Natural killer cell treated with Interleukin-12 subunit alpha and Interleukin-12 subunit beta and Interleukin-15 and Interleukin-18, amount 100 ng/mL, for 72 hours (primary cell): ENCODE data around the gene MAP4K2. TPM values are rescaled to one million over a fixed set of nuclear protein-coding genes. Genes with fewer than 3 reads are reported as not detected.
A peak's percentile ranks its signal among the peaks of the same experiment; 100 is the strongest.

Experiments used
- ATAC-seq, 2 donors: fragments of 150-1000 bp; cut with Tn5 transposase in 1 of 2; sonication (Bioruptor Pico), chemical (Tn5 transposase) in 1 of 2; 2 replicates each; pipeline ENCODE4 v1.10.0; 2021
- DNase-seq: peaks from one replicate; pipeline ENCODE4 v3.0.0; 2022; ENCODE audit warnings: low spot score
- H3K27ac Mint-ChIP-seq, 2 donors: 1 replicate in 1 of 2; 2 replicates in 1 of 2; pipeline ENCODE4 v1.8.0; 2022; ENCODE audit warnings: mixed read lengths in 2 of 2, mild to moderate bottlenecking in 1 of 2, moderate library complexity in 1 of 2
- H3K27me3 Mint-ChIP-seq, 2 donors: 1 replicate in 1 of 2; 2 replicates in 1 of 2; pipeline ENCODE4 v1.8.0; 2022; ENCODE audit warnings: mixed read lengths in 2 of 2
- H3K36me3 Mint-ChIP-seq: one replicate; pipeline ENCODE4 v1.8.0; 2022; ENCODE audit warnings: mixed read lengths
- H3K4me1 Mint-ChIP-seq, 2 donors: 1 replicate in 1 of 2; 2 replicates in 1 of 2; pipeline ENCODE4 v1.8.0; 2022; ENCODE audit warnings: low read depth in 2 of 2, mixed read lengths in 2 of 2, mild to moderate bottlenecking in 1 of 2
- H3K4me3 Mint-ChIP-seq: one replicate; pipeline ENCODE4 v1.8.0; 2022; ENCODE audit warnings: mixed read lengths
- H3K9me3 Mint-ChIP-seq: 2 replicates; pipeline ENCODE4 v1.8.0; 2022; ENCODE audit warnings: mixed read lengths
- total RNA-seq, 2 donors: library from RNA; stranded (reverse); gene quantifications; one replicate each; pipeline ENCODE4 v1.2.3, GENCODE V29; 2022

Gene MAP4K2
- total RNA-seq, 2 donors from 2014 or later, result 17.6 to 47.1 TPM

DNA sequence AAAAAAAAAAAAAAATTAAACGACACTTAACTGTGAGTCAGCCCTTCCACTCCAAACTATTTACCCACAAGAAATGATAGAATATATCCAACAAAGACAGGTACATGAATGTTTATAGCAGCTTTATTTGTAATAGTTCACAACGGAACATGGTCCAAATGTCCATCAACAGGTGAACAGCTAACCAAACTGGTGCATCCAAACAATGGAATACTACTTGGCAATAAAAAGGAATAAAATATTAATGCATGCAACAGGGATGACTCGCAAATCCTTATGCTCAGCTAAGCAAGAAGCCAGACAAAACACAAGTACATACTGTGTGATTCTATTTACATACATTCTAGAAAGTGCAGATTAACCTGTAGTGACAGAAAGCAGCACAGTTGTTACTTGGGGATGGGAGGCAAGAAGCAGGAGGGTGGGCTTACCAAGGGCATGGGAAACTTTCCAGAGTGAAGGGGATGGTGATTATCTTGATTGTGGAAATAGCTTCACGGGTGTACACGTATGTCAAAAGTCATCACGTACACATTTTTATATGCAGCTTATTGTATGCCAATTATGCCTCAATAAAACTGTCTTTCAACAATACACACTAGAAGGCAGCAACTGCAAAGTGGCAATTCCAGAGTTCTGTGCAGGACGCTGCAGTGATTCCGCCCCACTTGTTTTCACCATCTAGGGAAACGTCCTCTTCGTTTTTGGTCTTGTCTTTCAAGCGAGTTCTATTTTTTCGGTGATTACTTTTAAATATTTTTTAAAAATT lies 18.0 kb downstream of the MAP4K2 start:
- DNase-seq, result no peak
- Mint-ChIP-seq H3K27me3 (no peaks in the 10 kb centered on the region), H3K36me3 (no peaks in the 10 kb centered on the region), H3K4me3 (no peak overlapping the region), H3K27ac (no peak overlapping the region), H3K9me3 (no peaks in the 10 kb centered on the region), H3K4me1 (no peaks in the 10 kb centered on the region)
- no peak for ATAC-seq

DNA sequence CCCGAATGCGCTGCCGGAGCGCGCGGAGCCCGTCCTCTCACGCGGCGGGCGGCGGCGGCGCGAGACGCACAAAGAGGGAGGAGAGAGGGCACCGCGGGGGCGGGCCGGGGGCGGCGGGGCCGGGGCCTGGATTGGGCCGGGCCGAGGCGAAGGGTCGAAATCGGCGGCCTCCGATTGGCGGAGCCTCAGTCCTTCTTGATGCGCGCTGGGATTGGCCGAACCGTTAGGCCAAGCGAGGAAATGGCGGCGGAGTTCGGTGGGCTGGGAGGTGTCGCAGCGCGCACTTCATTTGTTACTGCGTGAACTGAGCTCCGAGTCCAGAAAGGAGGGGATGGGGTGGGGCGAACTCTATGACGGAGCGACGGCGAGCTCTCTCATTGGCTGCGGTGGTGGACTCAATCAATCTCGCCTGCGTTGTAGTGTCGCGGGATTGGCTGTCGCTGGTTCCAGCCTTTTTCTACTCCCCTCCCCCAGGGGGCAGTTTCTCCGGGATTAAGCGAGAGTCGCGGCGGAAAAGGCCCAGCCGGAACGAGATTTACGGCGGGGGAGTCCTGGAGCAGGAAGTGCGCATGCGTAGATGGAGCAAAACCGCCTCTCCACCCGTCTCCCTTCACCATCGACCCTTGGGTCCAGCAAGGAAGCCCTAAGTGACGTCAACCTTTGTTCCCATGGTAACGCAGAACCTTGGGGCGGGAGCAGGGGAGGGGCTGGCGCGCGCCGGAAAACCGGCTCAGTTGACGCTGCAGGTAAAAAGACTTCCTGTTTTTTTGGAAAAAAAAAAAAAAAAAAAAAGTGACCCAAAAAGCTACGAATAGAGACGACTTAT lies 24.3 kb downstream of the MAP4K2 start, which contains the start of gene SF1:
SF1 (minus strand) TSS at position 70 of the 826 bp plus-strand sequence. CDS start 150 bp downstream, outside the sequence.
- peak; percentile 93 to 94 for ATAC-seq
- DNase-seq, result peak; percentile 100
- peak within 1 kb of the TSS; percentile 91 for H3K4me3 Mint-ChIP-seq
- H3K27ac Mint-ChIP-seq, result peak within 1 kb of the TSS; percentile 98 to 100
- peaks cover 35% of the 10 kb centered on the region for H3K36me3 Mint-ChIP-seq
- H3K27me3 Mint-ChIP-seq, result no peaks in the 10 kb centered on the region
- H3K4me1 Mint-ChIP-seq, result peaks cover 34 to 44% of the 10 kb centered on the region in 2 donors
- no peaks in the 10 kb centered on the region for H3K9me3 Mint-ChIP-seq

DNA sequence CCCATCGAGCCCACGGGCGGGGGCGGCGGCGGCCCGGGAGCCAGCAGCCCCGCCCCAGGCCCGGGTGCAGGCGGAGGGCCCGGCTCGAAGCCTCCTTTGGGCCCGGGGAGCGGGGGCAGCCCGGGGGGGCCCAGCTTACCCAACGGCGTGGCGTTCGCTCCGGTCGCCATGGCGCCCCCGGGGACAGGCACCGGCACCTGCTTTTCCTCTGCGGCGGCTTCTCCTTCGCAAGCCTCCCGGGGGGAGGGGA lies 24.9 kb downstream of the MAP4K2 start:
- no peak for DNase-seq
- Mint-ChIP-seq H3K27ac (peak overlapping the region; percentile 98 to 100), H3K4me3 (peak overlapping the region; percentile 90), H3K4me1 (peaks cover 38 to 50% of the 10 kb centered on the region in 2 donors), H3K27me3 (no peaks in the 10 kb centered on the region), H3K9me3 (no peaks in the 10 kb centered on the region), H3K36me3 (peaks cover 41% of the 10 kb centered on the region)
- ATAC-seq, result no peak

DNA sequence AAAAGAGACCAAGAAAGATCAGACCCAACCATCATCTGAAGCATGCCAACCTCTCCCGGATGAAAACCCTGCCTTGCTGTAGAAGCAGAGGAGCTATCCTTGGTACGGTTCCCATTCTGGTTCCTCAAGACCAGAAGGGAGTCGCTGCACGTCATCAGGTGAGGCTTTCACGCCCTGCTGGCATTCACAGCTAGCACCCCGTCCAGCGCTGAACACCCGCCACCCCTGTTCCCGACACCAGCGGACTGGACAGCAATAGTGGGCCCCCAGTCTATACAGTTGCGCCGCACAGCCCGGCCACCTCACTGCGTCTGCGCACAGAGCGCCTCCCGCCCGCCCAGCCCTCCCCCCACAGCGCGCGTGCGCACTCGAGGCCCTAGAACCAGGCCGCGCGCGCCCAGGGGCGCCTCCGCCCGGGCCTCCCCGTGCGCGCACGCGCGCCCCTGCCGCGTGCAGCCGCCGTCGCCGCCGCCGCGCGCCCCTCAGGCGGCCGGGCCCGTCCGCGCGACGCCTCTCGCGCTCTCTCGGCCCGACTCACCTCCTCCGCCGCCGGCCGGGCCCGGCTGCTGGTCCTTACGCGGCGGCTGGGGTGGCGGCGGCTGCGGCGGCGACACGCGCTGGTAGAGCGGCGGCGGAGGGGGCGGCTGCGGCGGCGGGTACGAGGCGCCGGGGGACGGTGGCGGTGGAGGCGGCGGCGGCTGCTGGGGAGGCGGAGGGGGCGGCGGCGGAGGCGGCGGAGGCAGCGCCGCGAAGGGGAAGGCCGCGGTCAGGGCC lies 25.4 kb downstream of the MAP4K2 start:
- Mint-ChIP-seq H3K9me3 (no peaks in the 10 kb centered on the region), H3K27me3 (no peaks in the 10 kb centered on the region), H3K36me3 (peaks cover 46% of the 10 kb centered on the region), H3K27ac (peak overlapping the region; percentile 83 to 90), H3K4me1 (peaks cover 43 to 51% of the 10 kb centered on the region in 2 donors), H3K4me3 (peak overlapping the region; percentile 91)
- peak; percentile 29 to 31 for ATAC-seq
- peak; percentile 90 for DNase-seq

DNA sequence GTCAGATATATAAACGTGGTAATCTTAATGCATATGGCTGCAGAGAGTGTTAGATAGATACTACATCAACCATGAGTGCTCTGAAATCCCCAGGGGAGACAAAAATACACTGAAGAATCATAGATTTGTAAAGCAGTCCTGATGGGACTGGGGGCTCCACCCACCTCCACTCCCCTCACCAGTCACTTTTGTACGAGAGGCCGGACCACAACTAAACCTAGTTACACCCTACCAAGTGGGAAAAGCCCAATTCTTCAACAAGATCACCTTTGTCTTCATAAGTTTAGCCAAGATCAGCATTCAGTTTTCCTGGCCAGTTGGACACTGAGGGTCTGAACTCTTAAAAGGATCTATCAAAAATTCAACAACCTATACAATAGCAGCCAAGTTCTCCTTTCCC lies 26.1 kb downstream of the MAP4K2 start:
- DNase-seq (no peak), ATAC-seq (no peak)
- H3K4me3 Mint-ChIP-seq, result peak overlapping the region; percentile 91
- peak overlapping the region; percentile 83 to 90 for H3K27ac Mint-ChIP-seq
- H3K27me3 Mint-ChIP-seq, result no peaks in the 10 kb centered on the region
- peaks cover 53% of the 10 kb centered on the region for H3K36me3 Mint-ChIP-seq
- H3K9me3 Mint-ChIP-seq, result no peaks in the 10 kb centered on the region
- H3K4me1 Mint-ChIP-seq, result peaks cover 51 to 55% of the 10 kb centered on the region in 2 donors

DNA sequence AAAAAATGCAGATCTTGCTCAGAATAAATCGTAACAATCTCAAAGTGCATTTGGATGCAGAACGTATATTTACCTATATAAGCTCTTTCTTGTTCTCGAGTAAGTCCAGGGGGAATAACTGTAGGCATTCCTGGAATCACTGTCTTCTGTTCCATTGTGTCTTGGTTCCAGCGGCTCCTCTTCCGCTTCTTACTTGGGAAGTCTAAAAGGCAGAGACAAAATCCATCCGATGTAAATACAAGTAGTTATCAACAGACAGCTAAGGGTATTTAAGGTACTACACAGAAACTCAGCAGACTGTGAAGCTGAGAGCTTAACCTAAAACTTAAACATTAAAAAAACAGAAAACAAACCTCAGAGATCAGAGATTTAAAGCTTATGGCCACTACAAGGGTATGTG lies 26.6 kb downstream of the MAP4K2 start:
- H3K27ac Mint-ChIP-seq, result peak overlapping the region; percentile 83 to 90
- peaks cover 58% of the 10 kb centered on the region for H3K36me3 Mint-ChIP-seq
- DNase-seq, result no peak
- H3K4me3 Mint-ChIP-seq, result peak overlapping the region; percentile 91
- no peaks in the 10 kb centered on the region for H3K27me3 Mint-ChIP-seq
- peaks cover 55 to 59% of the 10 kb centered on the region in 2 donors for H3K4me1 Mint-ChIP-seq
- H3K9me3 Mint-ChIP-seq, result no peaks in the 10 kb centered on the region
- ATAC-seq, result no peak

DNA sequence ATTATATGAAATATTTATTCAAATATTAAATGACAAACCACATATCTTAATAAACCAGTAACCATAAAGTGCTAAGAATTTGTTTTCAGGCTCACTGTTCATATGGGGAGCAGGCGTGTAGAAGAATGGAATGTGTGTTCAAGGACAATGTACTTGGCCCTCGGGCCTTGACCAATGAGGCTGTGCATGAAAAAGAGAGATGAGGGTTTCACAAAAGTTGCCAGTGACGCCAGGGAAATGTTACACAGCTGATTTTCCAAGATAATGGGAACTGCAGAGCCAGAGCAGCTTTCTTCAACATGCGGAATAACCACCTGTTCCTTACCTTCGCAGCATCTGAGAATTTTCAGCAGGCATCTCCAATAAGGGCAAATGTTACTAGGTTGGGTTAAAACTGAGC lies 28.9 kb downstream of the MAP4K2 start:
- DNase-seq, result no peak
- no peak overlapping the region for H3K27ac Mint-ChIP-seq
- H3K36me3 Mint-ChIP-seq, result peaks cover 77% of the 10 kb centered on the region
- peaks cover 63 to 67% of the 10 kb centered on the region in 2 donors for H3K4me1 Mint-ChIP-seq
- ATAC-seq, result no peak
- H3K4me3 Mint-ChIP-seq, result no peak overlapping the region
- no peaks in the 10 kb centered on the region for H3K27me3 Mint-ChIP-seq
- H3K9me3 Mint-ChIP-seq, result no peaks in the 10 kb centered on the region

DNA sequence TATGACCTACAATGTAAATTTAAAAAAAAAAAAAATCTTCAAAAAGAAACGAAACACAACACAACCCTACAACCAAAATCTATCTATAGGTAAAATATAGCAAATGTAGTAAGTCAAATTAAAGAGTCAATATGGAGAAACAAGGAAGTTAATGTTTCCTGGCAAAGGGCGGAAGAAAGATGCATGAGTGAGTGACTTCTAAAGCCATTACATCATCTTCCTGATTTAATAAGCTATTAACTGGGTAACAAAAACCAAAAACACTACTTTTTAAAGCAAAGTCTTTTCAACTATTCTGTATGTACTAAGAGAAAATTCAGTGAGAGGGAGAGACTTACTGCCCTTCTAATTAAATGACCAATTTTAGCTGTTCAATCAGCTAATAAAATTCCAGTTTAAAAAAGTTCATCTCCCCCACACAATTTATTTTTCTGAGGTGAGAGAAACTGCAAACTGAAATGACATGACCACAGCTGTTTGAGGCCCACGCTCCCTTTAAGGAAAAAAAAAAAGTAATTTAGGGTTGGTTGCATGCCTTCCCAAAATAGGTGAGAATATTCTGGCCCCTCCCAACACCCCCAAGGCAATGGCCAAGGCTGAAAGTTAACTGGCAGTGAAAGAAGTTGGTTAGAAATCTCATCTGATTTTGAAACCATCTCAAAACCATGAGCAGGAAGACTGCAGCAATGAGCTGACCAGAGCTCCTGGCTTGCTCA lies 30.6 kb downstream of the MAP4K2 start:
- H3K36me3 Mint-ChIP-seq, result peaks cover 90% of the 10 kb centered on the region
- H3K4me3 Mint-ChIP-seq, result peak overlapping the region; percentile 24
- no peak for ATAC-seq
- H3K27me3 Mint-ChIP-seq, result no peaks in the 10 kb centered on the region
- H3K9me3 Mint-ChIP-seq, result no peaks in the 10 kb centered on the region
- H3K27ac Mint-ChIP-seq, result peak overlapping the region; percentile 77 to 91
- H3K4me1 Mint-ChIP-seq, result peaks cover 74 to 77% of the 10 kb centered on the region in 2 donors
- DNase-seq, result no peak

DNA sequence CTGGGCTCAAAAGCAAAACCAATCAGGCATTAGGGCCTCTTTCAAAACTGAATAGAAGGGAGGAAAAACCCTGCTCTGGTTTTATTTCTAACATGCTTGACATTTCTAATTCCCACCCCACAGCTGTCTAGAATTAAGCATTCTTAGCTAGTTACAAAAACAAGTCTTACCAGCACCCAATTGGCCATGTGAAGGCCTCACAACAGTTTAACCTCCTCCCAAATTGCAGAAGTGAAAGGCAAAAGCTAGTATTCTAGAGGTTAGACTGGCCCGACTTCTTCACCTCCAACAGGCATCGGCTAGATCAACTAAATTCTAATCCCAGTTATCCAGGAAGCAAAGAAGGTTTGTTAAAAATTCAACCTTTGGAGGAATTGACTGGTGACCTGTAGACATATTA lies 31.2 kb downstream of the MAP4K2 start:
- H3K9me3 Mint-ChIP-seq, result no peaks in the 10 kb centered on the region
- DNase-seq (no peak), ATAC-seq (no peak)
- H3K4me1 Mint-ChIP-seq, result peaks cover 74 to 75% of the 10 kb centered on the region in 2 donors
- H3K4me3 Mint-ChIP-seq, result peak overlapping the region; percentile 24
- peak overlapping the region; percentile 77 to 91 for H3K27ac Mint-ChIP-seq
- peaks cover 84% of the 10 kb centered on the region for H3K36me3 Mint-ChIP-seq
- no peaks in the 10 kb centered on the region for H3K27me3 Mint-ChIP-seq

DNA sequence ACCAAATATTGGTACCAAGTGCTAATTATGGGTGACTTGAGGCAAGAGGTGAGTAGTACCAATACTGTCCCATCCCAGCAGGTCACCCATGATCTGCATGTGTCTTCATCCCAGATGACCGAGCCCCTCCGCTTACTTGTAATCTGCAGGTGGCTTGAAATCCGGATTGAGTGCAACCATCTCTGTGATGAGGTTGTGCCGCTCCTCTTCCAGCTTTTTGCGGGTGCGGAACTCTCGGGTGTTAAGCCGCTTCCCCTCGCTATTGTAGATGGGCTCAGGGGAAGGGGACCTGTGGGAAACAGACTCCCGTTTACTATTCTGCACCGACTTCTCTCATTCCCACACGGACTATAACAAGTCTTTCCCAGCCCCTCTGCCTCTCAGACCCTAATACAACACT lies 32.9 kb downstream of the MAP4K2 start:
- Mint-ChIP-seq H3K4me1 (peaks cover 67 to 69% of the 10 kb centered on the region in 2 donors), H3K27ac (peak overlapping the region in 1 of 2 donors; percentile 91), H3K4me3 (no peak overlapping the region), H3K27me3 (no peaks in the 10 kb centered on the region), H3K36me3 (peaks cover 70% of the 10 kb centered on the region), H3K9me3 (no peaks in the 10 kb centered on the region)
- ATAC-seq (no peak), DNase-seq (peak; percentile 49)

DNA sequence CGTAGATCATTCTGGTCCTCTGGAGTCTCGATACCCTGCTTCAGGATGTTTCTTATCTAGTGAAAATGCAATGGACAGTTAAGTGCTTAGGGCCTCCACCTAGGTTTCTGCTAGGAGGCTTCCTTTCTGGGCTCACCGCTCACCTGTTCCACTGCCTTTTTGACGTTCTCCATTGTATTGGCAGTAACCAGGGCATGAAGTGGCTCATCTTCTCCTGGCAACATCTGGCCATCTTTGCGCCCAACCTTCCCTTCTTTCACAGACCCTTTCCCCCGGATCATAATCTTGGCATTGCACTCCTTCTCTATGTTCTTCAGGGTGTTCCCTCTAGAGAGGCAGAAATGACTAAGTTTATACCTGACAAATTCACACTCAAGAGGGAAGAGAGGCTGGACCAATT lies 33.7 kb downstream of the MAP4K2 start:
- no peaks in the 10 kb centered on the region for H3K9me3 Mint-ChIP-seq
- H3K27ac Mint-ChIP-seq, result peak overlapping the region; percentile 4 to 28
- H3K36me3 Mint-ChIP-seq, result peaks cover 73% of the 10 kb centered on the region
- DNase-seq (no peak), ATAC-seq (no peak)
- H3K4me1 Mint-ChIP-seq, result peaks cover 69 to 74% of the 10 kb centered on the region in 2 donors
- H3K4me3 Mint-ChIP-seq, result no peak overlapping the region
- no peaks in the 10 kb centered on the region for H3K27me3 Mint-ChIP-seq

DNA sequence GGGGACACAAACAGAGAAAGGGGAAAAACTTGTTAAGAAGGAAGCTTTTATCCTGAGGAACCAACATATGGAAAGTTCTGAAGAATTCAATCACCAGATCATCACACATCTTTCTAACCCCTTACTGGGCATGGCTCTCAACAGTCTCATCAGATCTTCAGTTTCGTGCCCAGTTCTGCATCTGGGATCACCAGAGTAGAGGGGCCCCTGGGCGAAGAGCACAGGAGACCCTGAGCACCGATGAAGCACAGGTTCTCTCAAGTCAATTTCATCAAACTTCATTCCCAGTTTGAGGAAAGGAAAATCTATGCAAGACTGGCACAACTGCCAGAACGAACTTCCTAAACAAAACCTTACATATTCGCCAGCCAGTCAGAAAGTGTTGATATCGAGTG lies 34.7 kb downstream of the MAP4K2 start:
- ATAC-seq (no peak), DNase-seq (no peak)
- Mint-ChIP-seq H3K27me3 (no peaks in the 10 kb centered on the region), H3K4me1 (peaks cover 70 to 78% of the 10 kb centered on the region in 2 donors), H3K4me3 (no peak overlapping the region), H3K9me3 (no peaks in the 10 kb centered on the region), H3K36me3 (peaks cover 64% of the 10 kb centered on the region), H3K27ac (peak overlapping the region in 1 of 2 donors; percentile 4)
